WTC11 (cell line): ENCODE data around the gene UNC5A. TPM values are rescaled to one million over a fixed set of nuclear protein-coding genes. Genes with fewer than 3 reads are reported as not detected.

Experiments used
- ATAC-seq: fragments of 200-7000 bp; cut with Tn5 transposase; 2 replicates; pipeline ENCODE4 v1.10.0; 2021; ENCODE audit warnings: mild to moderate bottlenecking, moderate library complexity
- CTCF ChIA-PET: fragments of 300-600 bp; sonication (Branson Sonifier 250); formaldehyde crosslinking; loops from one replicate; lab custom pipeline; 2021; ENCODE audit warnings: antibody characterized with exemption; lab: Charles Lee
- POLR2A ChIA-PET: fragments of 350-600 bp; sonication (Branson Sonifier 250); formaldehyde crosslinking; loops from one replicate; lab custom pipeline; 2021; ENCODE audit warnings: antibody characterized with exemption; lab: Charles Lee
- DNase-seq: peaks from one replicate; pipeline ENCODE4 v3.0.0; 2021; ENCODE audit warnings: low spot score
- H3K27ac Mint-ChIP-seq: 2 replicates; pipeline ENCODE4 v1.8.0; 2021; ENCODE audit warnings: mixed read lengths
- H3K27me3 Mint-ChIP-seq: 2 replicates; pipeline ENCODE4 v1.8.0; 2021; ENCODE audit warnings: low read depth, mild to moderate bottlenecking, moderate library complexity, mixed read lengths
- H3K36me3 Mint-ChIP-seq: 2 replicates; pipeline ENCODE4 v1.8.0; 2021; ENCODE audit warnings: mixed read lengths
- H3K4me1 Mint-ChIP-seq: 2 replicates; pipeline ENCODE4 v1.8.0; 2022; ENCODE audit warnings: mixed read lengths
- H3K4me3 Mint-ChIP-seq: 2 replicates; pipeline ENCODE4 v1.8.0; 2021; ENCODE audit warnings: mild to moderate bottlenecking, moderate library complexity, mixed read lengths
- H3K9me3 Mint-ChIP-seq: 2 replicates; pipeline ENCODE4 v1.8.0; 2021; ENCODE audit warnings: mixed read lengths
- ARID4B ChIP-seq: sonication (generic); formaldehyde crosslinking; IDR thresholded peaks from 2 replicates; pipeline ENCODE4 v1.8.0; 2023; ENCODE audit warnings: missing genetic modification reagents, mild to moderate bottlenecking, borderline replicate concordance
- CREM ChIP-seq: sonication (generic); formaldehyde crosslinking; IDR thresholded peaks from 2 replicates; pipeline ENCODE4 v1.8.1; 2022; ENCODE audit warnings: mild to moderate bottlenecking, missing genetic modification reagents, moderate library complexity
- CTCF ChIP-seq: fragments of 200-600 bp; IDR thresholded peaks from 2 replicates; pipeline ENCODE4 v1.8.0; 2022; ENCODE audit warnings: antibody characterized with exemption
- E2F5 ChIP-seq: sonication (generic); formaldehyde crosslinking; IDR thresholded peaks from 2 replicates; pipeline ENCODE4 v1.8.1; 2022; ENCODE audit warnings: mild to moderate bottlenecking, moderate library complexity, missing genetic modification reagents
- FOXJ3 ChIP-seq: sonication (generic); formaldehyde crosslinking; IDR thresholded peaks from 2 replicates; pipeline ENCODE4 v1.9.0; 2021; ENCODE audit warnings: missing genetic modification reagents, mild to moderate bottlenecking, borderline replicate concordance
- HMGXB4 ChIP-seq: sonication (generic); formaldehyde crosslinking; IDR thresholded peaks from 2 replicates; pipeline ENCODE4 v1.8.1; 2023; ENCODE audit warnings: mild to moderate bottlenecking, moderate library complexity, missing genetic modification reagents
- JUN ChIP-seq: sonication (generic); formaldehyde crosslinking; IDR thresholded peaks from 2 replicates; pipeline ENCODE4 v1.8.0; 2023; ENCODE audit warnings: mild to moderate bottlenecking, missing genetic modification reagents
- MXD4 ChIP-seq: fragments of 250-450 bp; sonication (Bioruptor Pico); IDR thresholded peaks from 2 replicates; pipeline ENCODE4 v1.8.0; 2021; ENCODE audit warnings: mild to moderate bottlenecking, moderate library complexity, borderline replicate concordance
- NR3C1 ChIP-seq: sonication (generic); formaldehyde crosslinking; conservative IDR thresholded peaks from 2 replicates; pipeline ENCODE4 v1.8.1; 2023; ENCODE audit warnings: low read depth, mild to moderate bottlenecking, missing genetic modification reagents
- STAT6 ChIP-seq: sonication (generic); formaldehyde crosslinking; conservative IDR thresholded peaks from 2 replicates; pipeline ENCODE4 v1.8.1; 2023; ENCODE audit warnings: mild to moderate bottlenecking, low read depth, missing genetic modification reagents, moderate library complexity
- TEAD1 ChIP-seq: sonication (generic); formaldehyde crosslinking; IDR thresholded peaks from 2 replicates; pipeline ENCODE4 v1.8.0; 2022; ENCODE audit warnings: mild to moderate bottlenecking, missing genetic modification reagents
- ZNF232 ChIP-seq: sonication (generic); formaldehyde crosslinking; IDR thresholded peaks from 2 replicates; pipeline ENCODE4 v1.8.0; 2022; ENCODE audit warnings: mild to moderate bottlenecking, missing genetic modification reagents
- ZSCAN18 ChIP-seq: fragments of 250-450 bp; sonication (Bioruptor Pico); IDR thresholded peaks from 2 replicates; pipeline ENCODE4 v2.1.2; 2022; ENCODE audit warnings: mild to moderate bottlenecking, moderate library complexity
- total RNA-seq: library from RNA; stranded (reverse); gene quantifications from 3 replicates; pipeline ENCODE4 v1.2.3, GENCODE V29; 2021

The UNC5A gene
- total RNA-seq, 1 experiment from 2014 or later: 10.2 TPM

GRCh38 chr5:176882567-176882903 lies 72.2 kb downstream of the UNC5A start (continued):
- no peak for TF ChIP-seq ARID4B
- TF ChIP-seq, all 79 proteins: peak for 0

- POLR2A ChIA-PET: no interaction called here
- CTCF ChIA-PET: interaction anchor here (1.0 to 2.1 kb wide), 3 partner anchors 9 to 223 kb away, joined by 3 to 12 read pairs (median 8); no protein-coding TSS in a partner anchor
- TF ChIP-seq ZSCAN18 (no peak), CTCF (no peak), CREM (no peak), FOXJ3 (CRISPR knock-in tag) (no peak), MXD4 (CRISPR knock-in tag) (no peak), STAT6 (CRISPR knock-in tag) (no peak), NR3C1 (CRISPR knock-in tag) (no peak), ZNF232 (CRISPR knock-in tag) (no peak), E2F5 (CRISPR knock-in tag) (no peak), ARID4B (no peak), HMGXB4 (CRISPR knock-in tag) (no peak), JUN (CRISPR knock-in tag) (no peak), TEAD1 (CRISPR knock-in tag) (no peak)
- TF ChIP-seq, all 79 proteins: peak for 0
- Mint-ChIP-seq H3K36me3 (no peaks in the 10 kb centered on the region), H3K4me1 (no peaks in the 10 kb centered on the region), H3K27me3 (no peaks in the 10 kb centered on the region), H3K27ac (no peak overlapping the region), H3K9me3 (no peaks in the 10 kb centered on the region), H3K4me3 (no peak overlapping the region)
- ATAC-seq (no peak), DNase-seq (no peak)
Measured at GRCh38 chr5:176883700-176884570, 73.6 kb downstream of the UNC5A start.
